Muscle of leg (tissue), 11 donors: Measurements from ENCODE around the gene PRMT2. TPM values are rescaled to one million over a fixed set of nuclear protein-coding genes. Genes with fewer than 3 reads are reported as not detected.

Experiments
- DNase-seq: peaks from one replicate; pipeline ENCODE4 v3.0.0; 2013
- H3K27ac ChIP-seq: one replicate; pipeline ENCODE4 v1.5.1; 2013; ENCODE audit warnings: mild to moderate bottlenecking, low read length, control low read depth
- H3K27me3 ChIP-seq: one replicate; pipeline ENCODE4 v1.6.1; 2013; ENCODE audit warnings: low read length; ENCODE audit not compliant: control insufficient read depth, insufficient read depth
- H3K36me3 ChIP-seq: one replicate; pipeline ENCODE4 v1.6.1; 2013; ENCODE audit warnings: low read length; ENCODE audit not compliant: control insufficient read depth, insufficient read depth
- H3K4me1 ChIP-seq: one replicate; pipeline ENCODE4 v1.6.1; 2013; ENCODE audit warnings: low read length; ENCODE audit not compliant: control insufficient read depth, insufficient read depth
- H3K4me3 ChIP-seq: one replicate; pipeline ENCODE4 v1.5.1; 2013; ENCODE audit warnings: low read length, control low read depth
- H3K9me3 ChIP-seq: replicated peaks from 2 replicates; pipeline ENCODE4 v1.6.1; 2013; ENCODE audit warnings: low read depth, low read length; ENCODE audit not compliant: control insufficient read depth
- WGBS: methylation state at CpG from one replicate; pipeline ENCODE4 v1.1.5; 2013; ENCODE audit warnings: missing lambda C conversion rate; ENCODE audit not compliant: insufficient coverage; 5-methylcytosine and 5-hydroxymethylcytosine counted together
- polyA plus RNA-seq, 8 donors: library from polyadenylated mRNA; unstranded; fragments of 120-200 nt; gene quantifications; one replicate each; pipeline versions ENCODE4 v1.2.1 to v1.2.3, GENCODE V29; 2013; ENCODE audit warnings: inconsistent platforms in 1 of 8, low replicate concordance in 1 of 8; ENCODE audit not compliant: insufficient read length in 8 of 8, insufficient read depth in 1 of 8
- total RNA-seq: library from RNA; stranded (reverse); fragments of 120-200 nt; gene quantifications from one replicate; pipeline ENCODE4 v1.2.4, GENCODE V29; 2013

The PRMT2 gene
- total and polyA plus RNA-seq, 9 donors, result 110 to 128 (median 123) TPM

DNA sequence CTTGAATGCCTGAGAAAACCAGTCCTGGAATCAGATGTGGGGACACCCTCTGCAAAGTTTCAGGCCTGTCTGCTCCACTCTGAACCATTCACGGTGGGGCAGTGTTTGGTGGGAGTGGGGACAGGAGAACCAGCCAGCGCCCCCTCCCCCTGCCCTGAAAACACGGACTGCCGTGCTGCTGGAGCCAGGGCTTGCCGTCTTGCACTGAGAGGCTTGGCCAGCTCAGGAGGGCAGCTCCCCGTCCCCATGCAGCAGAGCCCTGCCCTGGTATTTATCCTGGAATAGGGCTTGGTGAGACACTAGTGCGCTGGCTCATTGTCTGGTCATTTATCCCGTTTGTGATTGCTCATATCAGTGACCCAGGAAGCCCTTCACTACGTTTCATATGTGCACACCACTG, 34.5 kb upstream of the PRMT2 start:
- no peak overlapping the region for H3K27ac ChIP-seq
- H3K36me3 ChIP-seq, result no peaks in the 10 kb centered on the region
- H3K4me3 ChIP-seq, result no peak overlapping the region
- H3K27me3 ChIP-seq, result no peaks in the 10 kb centered on the region
- 77% methylated on average over 5 of the region's 9 CpGs for WGBS
- peaks cover 32% of the 10 kb centered on the region for H3K4me1 ChIP-seq
- DNase-seq, result no peak
- no peaks in the 10 kb centered on the region for H3K9me3 ChIP-seq

GRCh38 chr21:46603228-46603627, 32.2 kb upstream of the PRMT2 start:
- Histone ChIP-seq H3K36me3 (no peaks in the 10 kb centered on the region), H3K4me1 (peaks cover 31% of the 10 kb centered on the region), H3K9me3 (no peaks in the 10 kb centered on the region), H3K27me3 (no peaks in the 10 kb centered on the region), H3K27ac (no peak overlapping the region), H3K4me3 (no peak overlapping the region)
- 63% methylated on average over 2 of the region's 9 CpGs for whole genome bisulfite sequencing
- peak; percentile 35 for DNase-seq

- Histone ChIP-seq H3K36me3 (no peaks in the 10 kb centered on the region), H3K4me1 (peaks cover 22% of the 10 kb centered on the region), H3K27me3 (no peaks in the 10 kb centered on the region), H3K27ac (no peak overlapping the region), H3K4me3 (no peak overlapping the region), H3K9me3 (no peaks in the 10 kb centered on the region)
- no peak for DNase-seq
- 79% methylated on average over 5 of the region's 9 CpGs for WGBS
Measured at GRCh38 chr21:46604329-46604974, 31.0 kb upstream of the PRMT2 start.

- H3K27me3 ChIP-seq, result no peaks in the 10 kb centered on the region
- 46% methylated on average over 10 of the region's 15 CpGs for WGBS
- no peak within 1 kb of the TSS for H3K4me3 ChIP-seq
- no peaks in the 10 kb centered on the region for H3K36me3 ChIP-seq
- H3K27ac ChIP-seq, result peak within 1 kb of the TSS; percentile 33
- peak; percentile 44 for DNase-seq
- peaks cover 22% of the 10 kb centered on the region for H3K4me1 ChIP-seq
- no peaks in the 10 kb centered on the region for H3K9me3 ChIP-seq
Measured at GRCh38 chr21:46604975-46605766, 30.3 kb upstream of the PRMT2 start, which contains the start of gene S100B. TSS of gene S100B (minus strand) at chr21:46605082. CDS start at chr21:46602415, 2,667 bp downstream.

DNA sequence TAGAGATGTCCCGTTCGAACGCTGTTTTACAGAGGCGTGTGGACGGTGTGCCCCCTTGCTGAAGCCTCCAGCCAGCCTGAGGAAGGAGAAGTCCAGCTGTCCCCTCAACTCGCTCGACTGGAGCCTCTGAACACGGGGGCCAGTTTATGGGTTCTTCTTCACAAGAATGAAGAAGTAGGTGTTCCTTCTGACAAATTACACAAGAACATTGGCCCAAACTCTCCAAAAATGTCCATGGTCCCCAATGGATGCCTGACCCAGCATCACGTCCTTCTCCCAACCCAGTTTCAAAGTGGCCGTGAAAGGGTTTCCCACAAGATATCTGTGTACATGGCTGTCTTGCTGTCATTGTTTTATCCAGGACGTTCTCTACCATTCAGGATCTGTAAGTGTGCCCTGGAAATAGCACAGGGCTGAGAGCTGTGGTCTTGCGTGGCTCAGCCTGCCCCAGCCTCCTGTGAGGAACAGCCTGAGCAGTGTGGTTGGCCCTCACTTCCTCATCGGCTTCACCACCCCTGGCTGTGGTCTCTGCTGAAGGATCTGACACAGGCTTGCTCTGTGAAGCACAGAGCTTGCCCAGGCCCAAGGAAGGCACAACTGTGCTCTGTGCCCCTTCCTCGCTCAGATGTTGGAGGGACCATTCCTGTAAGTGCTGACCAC, 29.6 kb upstream of the PRMT2 start:
- H3K4me1 ChIP-seq, result peaks cover 22% of the 10 kb centered on the region
- H3K27me3 ChIP-seq, result no peaks in the 10 kb centered on the region
- H3K9me3 ChIP-seq, result peaks cover 5% of the 10 kb centered on the region
- H3K27ac ChIP-seq, result peak overlapping the region; percentile 33
- no peaks in the 10 kb centered on the region for H3K36me3 ChIP-seq
- peak; percentile 48 for DNase-seq
- WGBS, result 74% methylated on average over 9 of the region's 14 CpGs
- no peak overlapping the region for H3K4me3 ChIP-seq

DNA sequence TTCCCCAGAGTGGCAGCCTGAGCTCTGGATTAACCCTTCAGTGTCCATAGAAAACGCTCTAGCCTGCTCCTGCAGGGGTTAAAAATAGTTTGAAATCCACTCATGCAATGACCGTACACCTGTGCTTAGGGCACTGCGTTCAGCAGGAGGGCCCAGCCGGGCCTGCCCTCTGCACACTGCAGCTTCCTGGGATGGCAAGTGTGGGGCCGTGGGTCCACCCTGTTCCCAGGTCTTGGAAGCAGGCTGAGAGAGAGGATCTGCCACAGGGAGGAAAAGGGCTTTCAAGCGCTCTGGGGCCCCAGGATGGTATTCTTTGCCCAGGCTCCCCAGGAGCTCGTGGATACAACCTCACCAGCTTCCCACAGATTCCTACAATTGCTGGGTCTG, 29.1 kb upstream of the PRMT2 start:
- no peak overlapping the region for H3K4me3 ChIP-seq
- peaks cover 5% of the 10 kb centered on the region for H3K9me3 ChIP-seq
- H3K27ac ChIP-seq, result no peak overlapping the region
- no peak for DNase-seq
- H3K27me3 ChIP-seq, result no peaks in the 10 kb centered on the region
- no peaks in the 10 kb centered on the region for H3K36me3 ChIP-seq
- 61% methylated on average over 4 of the region's 7 CpGs for WGBS
- peaks cover 22% of the 10 kb centered on the region for H3K4me1 ChIP-seq

DNA sequence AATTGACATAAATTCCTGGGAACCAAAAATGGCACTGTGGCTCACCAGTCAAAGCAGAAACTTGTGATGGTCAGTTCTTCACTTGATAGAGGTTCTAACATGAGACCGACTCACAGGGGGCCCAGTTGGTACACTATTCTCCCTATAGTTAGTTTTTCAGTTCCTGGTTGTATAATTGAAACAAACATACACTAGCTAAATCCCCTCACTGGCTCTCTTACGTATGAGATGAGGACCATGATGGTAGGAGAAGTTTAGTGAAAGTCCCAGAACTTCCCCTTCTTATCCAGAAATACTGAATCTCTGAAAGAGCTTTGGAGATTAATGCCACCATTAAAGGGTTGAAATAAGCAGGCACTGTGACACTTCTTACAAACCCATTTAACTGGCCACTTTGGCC, 27.8 kb upstream of the PRMT2 start:
- no peak overlapping the region for H3K4me3 ChIP-seq
- H3K27me3 ChIP-seq, result no peaks in the 10 kb centered on the region
- WGBS, result no CpG with 5 or more reads among the region's 2 CpGs
- peaks cover 5% of the 10 kb centered on the region for H3K9me3 ChIP-seq
- peaks cover 20% of the 10 kb centered on the region for H3K4me1 ChIP-seq
- no peak overlapping the region for H3K27ac ChIP-seq
- DNase-seq, result no peak
- no peaks in the 10 kb centered on the region for H3K36me3 ChIP-seq

DNA sequence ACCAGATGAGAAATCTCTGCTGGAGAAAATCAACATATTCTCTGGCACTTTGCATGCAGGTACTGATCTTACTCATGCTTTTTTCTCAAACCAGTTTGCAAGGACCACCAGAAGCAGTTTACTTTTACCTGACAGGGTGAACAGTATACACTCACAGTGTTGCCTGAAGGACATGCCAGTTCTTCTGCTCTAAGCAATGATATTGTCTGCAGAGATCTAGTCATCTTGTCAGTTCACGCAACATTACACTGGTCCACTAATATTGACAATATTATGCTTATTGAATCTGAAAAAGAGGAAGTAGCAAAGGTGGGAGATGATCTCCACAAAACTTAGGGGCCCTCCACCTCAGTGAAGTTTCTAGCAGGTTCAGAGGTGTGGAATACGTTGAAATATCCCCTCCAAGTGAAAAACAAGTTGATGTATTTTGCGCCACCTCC, 26.8 kb upstream of the PRMT2 start:
- no peak for DNase-seq
- H3K27ac ChIP-seq, result no peak overlapping the region
- H3K4me1 ChIP-seq, result peaks cover 19% of the 10 kb centered on the region
- H3K4me3 ChIP-seq, result no peak overlapping the region
- peaks cover 5% of the 10 kb centered on the region for H3K9me3 ChIP-seq
- no CpG with 5 or more reads among the region's 3 CpGs for WGBS
- no peaks in the 10 kb centered on the region for H3K36me3 ChIP-seq
- H3K27me3 ChIP-seq, result no peaks in the 10 kb centered on the region

GRCh38 chr21:46610018-46610701, 25.3 kb upstream of the PRMT2 start:
- WGBS, result 87% methylated on average over 4 of the region's 6 CpGs
- H3K4me1 ChIP-seq, result peaks cover 14% of the 10 kb centered on the region
- no peak overlapping the region for H3K27ac ChIP-seq
- H3K36me3 ChIP-seq, result no peaks in the 10 kb centered on the region
- no peak for DNase-seq
- no peaks in the 10 kb centered on the region for H3K27me3 ChIP-seq
- H3K9me3 ChIP-seq, result peaks cover 5% of the 10 kb centered on the region
- no peak overlapping the region for H3K4me3 ChIP-seq

- Histone ChIP-seq H3K4me1 (no peaks in the 10 kb centered on the region), H3K9me3 (peaks cover 5% of the 10 kb centered on the region), H3K27ac (no peak overlapping the region), H3K36me3 (no peaks in the 10 kb centered on the region), H3K4me3 (no peak overlapping the region), H3K27me3 (no peaks in the 10 kb centered on the region)
- WGBS, result no CpG with 5 or more reads among the region's 6 CpGs
- no peak for DNase-seq
Measured at GRCh38 chr21:46613391-46613790, 22.1 kb upstream of the PRMT2 start.
